Osteoblast (primary cell): ENCODE measurements around the gene DUSP1. TPM values are rescaled to one million over a fixed set of nuclear protein-coding genes. Genes with fewer than 3 reads are reported as not detected.
A peak's percentile ranks its signal among the peaks of the same experiment; 100 is the strongest.

Experiments
- DNase-seq: peaks from one replicate; pipeline ENCODE4 v3.0.0; 2011; ENCODE audit warnings: low spot score, mixed read lengths; ENCODE audit not compliant: insufficient read length; ENCODE audit errors: missing footprints
- H2AFZ ChIP-seq: 2 replicates; pipeline ENCODE4 v1.6.0; 2011; ENCODE audit warnings: mild to moderate bottlenecking, low read length
- H3K27ac ChIP-seq: 2 replicates; pipeline ENCODE4 v1.5.1; 2011; ENCODE audit warnings: mild to moderate bottlenecking, low read depth, low read length, moderate library complexity
- H3K27me3 ChIP-seq: 2 replicates; pipeline ENCODE4 v1.6.0; 2012; ENCODE audit warnings: mild to moderate bottlenecking, control low read depth, inconsistent platforms, low read length, moderate library complexity; ENCODE audit not compliant: insufficient read depth
- H3K36me3 ChIP-seq: 2 replicates; pipeline ENCODE4 v1.5.1; 2011; ENCODE audit warnings: mild to moderate bottlenecking, low read length, control low read depth, moderate library complexity; ENCODE audit not compliant: insufficient read depth
- H3K4me1 ChIP-seq: 2 replicates; pipeline ENCODE4 v1.5.1; 2011; ENCODE audit warnings: mild to moderate bottlenecking, low read length, control low read depth, moderate library complexity; ENCODE audit not compliant: insufficient read depth
- H3K4me2 ChIP-seq: 2 replicates; pipeline ENCODE4 v1.6.0; 2011; ENCODE audit warnings: mild to moderate bottlenecking, low read length; ENCODE audit not compliant: insufficient read depth
- H3K4me3 ChIP-seq: fragments of 200-600 bp; sonication (generic); 3 replicates; pipeline ENCODE4 v1.5.1; 2012; ENCODE audit warnings: mild to moderate bottlenecking, low read length, inconsistent platforms; ENCODE audit not compliant: insufficient read depth
- H3K79me2 ChIP-seq: 2 replicates; pipeline ENCODE4 v1.6.0; 2012; ENCODE audit warnings: mild to moderate bottlenecking, low read length, control low read depth, inconsistent platforms; ENCODE audit not compliant: insufficient read depth
- H3K9me3 ChIP-seq: 2 replicates; pipeline ENCODE4 v1.5.1; 2011; ENCODE audit warnings: low read depth, low read length, control low read depth
- H4K20me1 ChIP-seq: 2 replicates; pipeline ENCODE4 v1.6.0; 2012; ENCODE audit warnings: mild to moderate bottlenecking, low read length, control low read depth; ENCODE audit not compliant: insufficient read depth
- total RNA-seq: library from RNA; depleted of rRNA; stranded (reverse); fragments of >200 nt; gene quantifications from 2 replicates; pipeline ENCODE4 v1.2.3, GENCODE V29; 2012
- TF ChIP-seq, protein P1 (sequence below): IDR thresholded peaks from 2 replicates; pipeline ENCODE4 v1.5.1; 2011; ENCODE audit warnings: mild to moderate bottlenecking, low read depth, low read length, moderate library complexity; ENCODE audit errors: extremely low read depth

Gene DUSP1
- total RNA-seq, 1 donor = 74.6 TPM

DNA sequence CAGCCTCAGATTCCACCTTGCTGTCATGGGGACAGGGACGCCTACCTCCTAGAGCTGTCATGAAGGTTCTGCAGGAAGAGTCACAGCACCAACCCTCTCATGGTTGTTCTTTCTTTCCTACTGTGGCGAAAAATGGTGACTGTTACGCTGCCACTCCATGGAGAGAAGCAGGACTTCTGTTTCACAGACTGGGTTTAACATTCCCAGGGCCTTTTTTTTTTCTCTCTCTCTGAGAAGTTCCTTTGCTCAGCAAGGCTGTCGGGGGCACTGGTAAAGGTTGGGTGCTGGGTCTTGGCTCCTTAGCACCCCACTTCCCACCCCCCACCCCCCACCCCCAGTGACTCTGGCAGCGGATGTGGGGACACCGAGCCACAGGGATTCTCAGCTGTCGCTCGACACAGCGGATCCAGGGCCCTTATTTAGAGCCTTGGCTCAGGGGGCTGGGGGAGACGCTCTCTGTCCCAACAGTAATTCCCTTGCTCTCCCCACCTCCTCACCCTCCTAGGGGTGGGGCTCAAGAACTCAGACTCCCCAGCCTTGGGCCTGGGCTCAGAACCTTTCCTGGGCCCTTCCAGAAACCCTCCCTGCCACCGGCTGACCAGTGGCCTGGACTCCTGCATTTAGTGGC, 34.4 kb downstream of the DUSP1 start:
- Histone ChIP-seq H3K4me1 (peaks cover 41% of the 10 kb centered on the region), H3K79me2 (no peaks in the 10 kb centered on the region), H3K27ac (no peak overlapping the region), H3K27me3 (no peaks in the 10 kb centered on the region), H3K9me3 (no peaks in the 10 kb centered on the region), H4K20me1 (no peaks in the 10 kb centered on the region), H2AFZ (peak overlapping the region; percentile 24), H3K4me2 (no peak overlapping the region), H3K36me3 (no peaks in the 10 kb centered on the region), H3K4me3 (no peak overlapping the region)
- TF ChIP-seq, protein P1, sequence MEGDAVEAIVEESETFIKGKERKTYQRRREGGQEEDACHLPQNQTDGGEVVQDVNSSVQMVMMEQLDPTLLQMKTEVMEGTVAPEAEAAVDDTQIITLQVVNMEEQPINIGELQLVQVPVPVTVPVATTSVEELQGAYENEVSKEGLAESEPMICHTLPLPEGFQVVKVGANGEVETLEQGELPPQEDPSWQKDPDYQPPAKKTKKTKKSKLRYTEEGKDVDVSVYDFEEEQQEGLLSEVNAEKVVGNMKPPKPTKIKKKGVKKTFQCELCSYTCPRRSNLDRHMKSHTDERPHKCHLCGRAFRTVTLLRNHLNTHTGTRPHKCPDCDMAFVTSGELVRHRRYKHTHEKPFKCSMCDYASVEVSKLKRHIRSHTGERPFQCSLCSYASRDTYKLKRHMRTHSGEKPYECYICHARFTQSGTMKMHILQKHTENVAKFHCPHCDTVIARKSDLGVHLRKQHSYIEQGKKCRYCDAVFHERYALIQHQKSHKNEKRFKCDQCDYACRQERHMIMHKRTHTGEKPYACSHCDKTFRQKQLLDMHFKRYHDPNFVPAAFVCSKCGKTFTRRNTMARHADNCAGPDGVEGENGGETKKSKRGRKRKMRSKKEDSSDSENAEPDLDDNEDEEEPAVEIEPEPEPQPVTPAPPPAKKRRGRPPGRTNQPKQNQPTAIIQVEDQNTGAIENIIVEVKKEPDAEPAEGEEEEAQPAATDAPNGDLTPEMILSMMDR = no peak
- no peak for DNase-seq

DNA sequence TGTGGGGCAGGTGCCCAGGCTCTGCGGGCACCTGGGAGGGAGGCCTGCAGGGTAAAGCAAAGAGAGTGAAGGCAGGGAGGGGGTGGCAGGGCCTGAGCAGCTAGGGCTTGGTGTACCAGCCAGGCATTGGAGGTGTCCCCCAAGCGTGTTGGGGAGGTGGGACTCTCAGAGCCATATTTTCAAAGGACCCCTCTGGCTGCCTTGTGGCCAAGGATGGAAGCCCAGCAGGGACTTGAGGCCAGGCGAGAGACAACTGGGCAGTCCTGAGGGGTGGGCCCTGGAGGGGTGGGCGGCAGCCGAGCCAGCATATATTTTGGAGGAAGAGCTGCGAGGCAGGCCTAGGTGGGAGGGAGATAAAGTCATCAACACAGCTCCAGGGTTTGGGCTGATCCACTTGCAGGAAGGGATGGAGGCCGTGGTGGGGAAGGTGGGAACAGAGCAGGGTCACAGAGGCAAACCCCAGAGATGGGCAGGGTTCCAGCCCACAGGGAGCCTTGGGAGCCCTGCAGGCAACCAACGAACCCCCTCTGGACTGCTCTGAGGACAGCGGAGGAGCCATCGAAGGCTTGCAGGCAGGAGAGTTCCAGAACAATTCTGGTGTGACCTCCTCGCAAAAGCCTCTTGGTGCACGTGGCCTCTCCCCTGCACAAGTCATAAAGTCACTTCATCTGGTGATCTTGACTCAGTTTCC, 35.7 kb downstream of the DUSP1 start:
- DNase-seq = no peak
- Histone ChIP-seq H3K27me3 (no peaks in the 10 kb centered on the region), H3K4me1 (peaks cover 29% of the 10 kb centered on the region), H3K79me2 (no peaks in the 10 kb centered on the region), H3K4me2 (no peak overlapping the region), H2AFZ (no peak overlapping the region), H4K20me1 (no peaks in the 10 kb centered on the region), H3K9me3 (no peaks in the 10 kb centered on the region), H3K36me3 (no peaks in the 10 kb centered on the region), H3K4me3 (no peak overlapping the region), H3K27ac (peak overlapping the region; percentile 99)
- TF ChIP-seq, protein P1 = no peak

DNA sequence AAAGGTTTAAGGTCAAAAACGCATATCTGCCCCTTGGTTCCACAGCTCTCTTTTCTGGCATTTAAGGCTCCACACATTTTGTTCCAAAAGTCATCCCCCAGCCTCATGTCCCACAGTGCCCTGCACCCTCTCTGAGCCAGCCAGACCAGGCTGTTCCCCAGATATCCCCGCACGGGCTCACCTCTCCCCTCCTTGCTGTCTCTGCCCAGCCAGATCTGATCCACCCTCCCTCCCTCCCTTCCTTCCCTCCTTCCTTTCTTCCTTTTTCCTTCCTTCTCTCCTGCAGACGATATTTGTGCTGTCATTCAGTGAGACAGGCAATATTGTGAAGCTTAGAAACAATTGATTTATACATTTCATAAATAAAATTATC, 37.0 kb downstream of the DUSP1 start:
- H3K27me3 ChIP-seq = no peaks in the 10 kb centered on the region
- peak overlapping the region; percentile 99 for H3K27ac ChIP-seq
- TF ChIP-seq, protein P1 = no peak
- peaks cover 25% of the 10 kb centered on the region for H3K4me1 ChIP-seq
- no peak for DNase-seq
- no peaks in the 10 kb centered on the region for H4K20me1 ChIP-seq
- peak overlapping the region; percentile 77 for H3K4me2 ChIP-seq
- H3K9me3 ChIP-seq = no peaks in the 10 kb centered on the region
- H3K4me3 ChIP-seq = peak overlapping the region; percentile 38
- peak overlapping the region; percentile 43 for H2AFZ ChIP-seq
- no peaks in the 10 kb centered on the region for H3K36me3 ChIP-seq
- H3K79me2 ChIP-seq = no peaks in the 10 kb centered on the region
